IMR-90 (cell line): ENCODE data around the gene PHF19. TPM values are rescaled to one million over a fixed set of nuclear protein-coding genes. Genes with fewer than 3 reads are reported as not detected.

Experiments
- ATAC-seq: fragments of 200-7000 bp; cut with Tn5 transposase; 2 replicates; pipeline ENCODE4 v1.9.1; 2020; ENCODE audit warnings: low read depth, mild to moderate bottlenecking, moderate library complexity
- BruUV-seq: library from RNA; stranded (reverse); fragments of 400-500 nt; replicated peaks from 2 replicates; lab custom pipeline; 2021; lab: Mats Ljungman, UMichigan
- CTCF ChIA-PET: fragments of 300-600 bp; formaldehyde crosslinking; extraction: SDS; loops from one replicate; lab custom pipeline; 2021; ENCODE audit warnings: antibody characterized with exemption; lab: Yijun Ruan, JAX
- POLR2A ChIA-PET: fragments of 300-600 bp; sonication (Branson Sonifier 250); formaldehyde crosslinking; loops from one replicate; lab custom pipeline; 2022; ENCODE audit warnings: antibody characterized with exemption; ENCODE audit not compliant: unreplicated experiment; lab: Charles Lee
- DNase-seq: peaks from one replicate; pipeline ENCODE4 v3.0.0; 2013
- H2AFZ ChIP-seq: replicated peaks from 2 replicates; pipeline ENCODE3; 2013; ENCODE audit warnings: low read length, mild to moderate bottlenecking; ENCODE audit not compliant: poor library complexity
- H2AK5ac ChIP-seq: 2 replicates; pipeline ENCODE4 v1.6.1; 2013; ENCODE audit warnings: low read depth, low read length, inconsistent platforms
- H2AK9ac ChIP-seq: replicated peaks from 2 replicates; pipeline ENCODE3; 2013; ENCODE audit warnings: mild to moderate bottlenecking, low read depth, low read length, moderate library complexity; ENCODE audit not compliant: poor library complexity
- H2BK120ac ChIP-seq: 2 replicates; pipeline ENCODE4 v1.6.1; 2013; ENCODE audit warnings: low read depth, low read length, inconsistent platforms
- H2BK15ac ChIP-seq: 3 replicates; pipeline ENCODE4 v1.6.1; 2013; ENCODE audit warnings: low read depth, low read length, inconsistent platforms
- H2BK20ac ChIP-seq: 2 replicates; pipeline ENCODE4 v1.6.1; 2013; ENCODE audit warnings: low read depth, mild to moderate bottlenecking, inconsistent platforms, low read length, moderate library complexity
- H2BK5ac ChIP-seq: 2 replicates; pipeline ENCODE4 v1.6.1; 2013; ENCODE audit warnings: mild to moderate bottlenecking, low read depth, low read length, inconsistent platforms; ENCODE audit not compliant: poor library complexity, severe bottlenecking
- H3K14ac ChIP-seq: replicated peaks from 2 replicates; pipeline ENCODE4 v1.6.1; 2013; ENCODE audit warnings: low read depth, low read length, inconsistent platforms
- H3K18ac ChIP-seq: 2 replicates; pipeline ENCODE4 v1.6.1; 2013; ENCODE audit warnings: low read depth, low read length, control low read depth
- H3K23ac ChIP-seq: 2 replicates; pipeline ENCODE4 v1.6.1; 2013; ENCODE audit warnings: low read depth, low read length, inconsistent platforms
- H3K27ac ChIP-seq: 2 replicates; pipeline ENCODE4 v1.5.1; 2013; ENCODE audit warnings: mild to moderate bottlenecking, control low read depth, low read length; ENCODE audit not compliant: insufficient read depth
- H3K27me3 ChIP-seq: 2 replicates; pipeline ENCODE4 v1.6.1; 2013; ENCODE audit warnings: low read length; ENCODE audit not compliant: control insufficient read depth, insufficient read depth
- H3K36me3 ChIP-seq: 2 replicates; pipeline ENCODE4 v1.6.1; 2013; ENCODE audit warnings: low read length, mixed read lengths; ENCODE audit not compliant: control insufficient read depth, insufficient read depth
- H3K4ac ChIP-seq: 2 replicates; pipeline ENCODE4 v1.6.1; 2013; ENCODE audit warnings: low read depth, low read length, inconsistent platforms
- H3K4me1 ChIP-seq: 2 replicates; pipeline ENCODE4 v1.6.1; 2013; ENCODE audit warnings: low read length, mixed read lengths; ENCODE audit not compliant: control insufficient read depth, insufficient read depth
- H3K4me2 ChIP-seq: 2 replicates; pipeline ENCODE4 v1.6.1; 2013; ENCODE audit warnings: low read depth, mild to moderate bottlenecking, control low read depth, low read length, moderate library complexity
- H3K4me3 ChIP-seq: 2 replicates; pipeline ENCODE4 v1.5.1; 2013; ENCODE audit warnings: low read depth, mild to moderate bottlenecking, control low read depth, low read length, moderate library complexity; ENCODE audit not compliant: insufficient read depth
- H3K56ac ChIP-seq: 2 replicates; pipeline ENCODE4 v1.6.1; 2013; ENCODE audit warnings: low read length, inconsistent platforms; ENCODE audit not compliant: insufficient read depth; ENCODE audit errors: extremely low read depth
- H3K79me1 ChIP-seq, 2 experiments: 2 replicates each; pipeline ENCODE4 v1.6.1; 2013; ENCODE audit warnings: low read length in 2 of 2, inconsistent platforms in 1 of 2, low read depth in 1 of 2
- H3K9ac ChIP-seq: 2 replicates; pipeline ENCODE4 v1.6.1; 2013; ENCODE audit warnings: low read depth, low read length, control low read depth
- H3K9me1 ChIP-seq: 2 replicates; pipeline ENCODE4 v1.6.1; 2013; ENCODE audit warnings: low read length, inconsistent platforms; ENCODE audit not compliant: insufficient read depth
- H3K9me3 ChIP-seq: 2 replicates; pipeline ENCODE4 v1.6.1; 2013; ENCODE audit warnings: low read length; ENCODE audit not compliant: control insufficient read depth, insufficient read depth
- H4K20me1 ChIP-seq: 2 replicates; pipeline ENCODE4 v1.6.1; 2013; ENCODE audit warnings: low read length, inconsistent platforms; ENCODE audit not compliant: insufficient read depth
- H4K5ac ChIP-seq: 2 replicates; pipeline ENCODE4 v1.6.1; 2013; ENCODE audit warnings: mild to moderate bottlenecking, low read depth, low read length, control low read depth
- H4K8ac ChIP-seq, 2 experiments: 2 replicates each; pipeline ENCODE4 v1.6.1; 2013; ENCODE audit warnings: low read depth in 2 of 2, low read length in 2 of 2, control low read depth in 1 of 2, inconsistent platforms in 1 of 2
- H4K91ac ChIP-seq: 2 replicates; pipeline ENCODE4 v1.6.1; 2013; ENCODE audit warnings: low read depth, low read length, inconsistent platforms; ENCODE audit not compliant: insufficient read depth
- BHLHE40 ChIP-seq: fragments of 150-350 bp; IDR thresholded peaks from 2 replicates; pipeline ENCODE4 v1.6.1; 2016; ENCODE audit warnings: mild to moderate bottlenecking, low read depth, low read length
- CEBPB ChIP-seq: IDR thresholded peaks from 2 replicates; pipeline ENCODE4 v1.6.1; 2012; ENCODE audit warnings: low read depth, low read length, improper control_type of control experiment
- CHD1 ChIP-seq: IDR thresholded peaks from 2 replicates; pipeline ENCODE4 v1.6.1; 2012; ENCODE audit warnings: low read depth, low read length, improper control_type of control experiment
- MXI1 ChIP-seq: IDR thresholded peaks from 2 replicates; pipeline ENCODE4 v1.6.1; 2012; ENCODE audit warnings: low read depth, mild to moderate bottlenecking, low read length, moderate library complexity, borderline replicate concordance
- NFE2L2 ChIP-seq: fragments of 150-350 bp; IDR thresholded peaks from 2 replicates; pipeline ENCODE4 v1.6.1; 2016; ENCODE audit warnings: low read depth, mild to moderate bottlenecking, low read length
- RCOR1 ChIP-seq: IDR thresholded peaks from 2 replicates; pipeline ENCODE4 v1.6.1; 2012; ENCODE audit warnings: mild to moderate bottlenecking, low read length, improper control_type of control experiment; ENCODE audit not compliant: insufficient replicate concordance
- WGBS, 2 experiments: methylation state at CpG; one replicate each; pipeline versions ENCODE4 v1.1.5 to v1.1.7; 2013; ENCODE audit warnings: missing lambda C conversion rate in 2 of 2; ENCODE audit not compliant: insufficient read length in 1 of 2; ENCODE audit errors: extremely low coverage in 2 of 2; 5-methylcytosine and 5-hydroxymethylcytosine counted together
- dilution Hi-C: fragments of 300-500 bp; cut with HindIII; formaldehyde crosslinking; loops from one replicate; pipeline ENCODE4 v1.14.3; 2018; ENCODE audit warnings: low sequenced_read_pairs; ENCODE audit not compliant: unreplicated experiment
- in situ Hi-C: fragments of 300-500 bp; cut with MboI; formaldehyde crosslinking; loops from 3 replicates; pipeline ENCODE4 v1.14.3; 2019; ENCODE audit warnings: low sequenced_read_pairs, inconsistent platforms, mixed read lengths
- intact Hi-C: fragments of 100-400 bp; cut with micrococcal nuclease; formaldehyde crosslinking; loops from 2 replicates; pipeline ENCODE4 v1.10.0; 2022
- polyA plus RNA-seq, 3 experiments: library from polyadenylated mRNA; depleted of rRNA; stranded (reverse); fragments of >200 nt; gene quantifications; 2 replicates each; pipeline ENCODE4 v1.2.3, GENCODE V29; 2012; ENCODE audit warnings: low replicate concordance in 1 of 3
- total RNA-seq: library from RNA; depleted of rRNA; stranded (reverse); fragments of >200 nt; gene quantifications from 2 replicates; pipeline ENCODE4 v1.2.3, GENCODE V29; 2012

Gene PHF19
- total and polyA plus RNA-seq, 2 of the 4 experiments (the other 2 are of a cell fraction) = 37.6 to 55.6 TPM

GRCh38 chr9:120853198-120853597, 23.8 kb downstream of the PHF19 start:
- Histone ChIP-seq H3K79me1 (no peaks in the 10 kb centered on the region), H2BK5ac (no peak overlapping the region), H4K20me1 (no peaks in the 10 kb centered on the region), H3K9ac (no peak overlapping the region), H4K5ac (no peak overlapping the region), H2AK5ac (no peak overlapping the region), H2BK15ac (no peak overlapping the region), H3K4me1 (no peaks in the 10 kb centered on the region), H3K4me3 (no peak overlapping the region), H2BK120ac (no peak overlapping the region), H2AFZ (no peak overlapping the region), H3K56ac (no peak overlapping the region), H2BK20ac (no peak overlapping the region), H3K9me1 (no peaks in the 10 kb centered on the region; the same call in 1 of the 2 replicates), H3K23ac (no peak overlapping the region), H3K36me3 (peaks cover 13% of the 10 kb centered on the region), H3K27me3 (no peaks in the 10 kb centered on the region), H3K4ac (no peak overlapping the region), H3K4me2 (no peak overlapping the region), H3K27ac (no peak overlapping the region), H3K14ac (no peak overlapping the region), H2AK9ac (no peak overlapping the region), H3K9me3 (no peaks in the 10 kb centered on the region), H4K8ac (no peak overlapping the region), H4K91ac (no peak overlapping the region), H3K18ac (no peak overlapping the region)
- 80% methylated on average over 1 of the region's 6 CpGs; no CpG with 5 or more reads in 1 of the 2 experiments for WGBS, 2 experiments
- dilution Hi-C loops (no loop called here), in situ Hi-C loops (no loop called here), intact Hi-C loops (no loop called here)
- TF ChIP-seq MXI1 (no peak), RCOR1 (no peak), BHLHE40 (no peak), NFE2L2 (no peak), CHD1 (no peak), CEBPB (no peak)
- BruUV-seq = no TSS peak
- POLR2A ChIA-PET = no interaction called here
- CTCF ChIA-PET = no interaction called here
- no peak for DNase-seq
- ATAC-seq = no peak
